ENCODE measurements around the gene ZCCHC10.
"Not testable (repeated sequence)": the region's sequence is repeated elsewhere in the genome, so short reads cannot be mapped to it uniquely, and the experiment has no call there.

DNA sequence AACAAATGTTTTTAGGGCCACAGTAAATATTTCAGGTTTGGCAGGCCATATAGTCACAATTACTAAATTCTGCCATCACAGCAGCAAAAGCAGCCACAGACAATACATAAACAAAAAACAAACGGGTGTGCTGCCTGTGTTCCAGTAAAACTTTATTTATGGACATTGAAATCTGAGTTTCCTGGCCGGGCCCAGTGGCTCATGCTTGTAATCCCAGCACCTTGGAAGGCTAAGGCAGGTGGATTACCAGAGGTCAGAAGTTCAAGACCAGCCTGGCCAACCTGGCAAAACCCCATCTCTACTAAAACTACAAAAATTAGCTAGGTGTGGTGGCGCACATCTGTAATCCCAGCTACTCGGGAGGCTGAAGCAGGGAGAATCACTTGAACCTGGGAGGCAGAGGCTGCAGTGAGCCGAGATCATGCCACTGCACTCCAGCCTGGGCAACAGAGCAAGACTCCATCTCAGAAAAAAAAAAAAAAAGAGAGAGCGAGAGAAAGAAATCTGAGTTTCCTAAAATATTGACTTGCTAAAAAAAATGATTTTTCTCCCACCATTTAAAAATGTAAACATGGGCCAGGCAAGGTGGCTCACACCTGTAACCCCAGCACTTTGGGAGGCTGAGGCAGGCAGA lies 70.1 kb downstream of the ZCCHC10 start:
- not testable (repeated sequence) for TF ChIP-seq POLR2A (IDR thresholded peaks at IDR 0.05; ENCODE audit: low read length); GATA1 (IDR thresholded peaks at IDR 0.05; ENCODE audit: low read depth, low read length)

Measured in erythroblast (primary cell).